ENCODE results near the gene BSG.

BSG gene

DNA sequence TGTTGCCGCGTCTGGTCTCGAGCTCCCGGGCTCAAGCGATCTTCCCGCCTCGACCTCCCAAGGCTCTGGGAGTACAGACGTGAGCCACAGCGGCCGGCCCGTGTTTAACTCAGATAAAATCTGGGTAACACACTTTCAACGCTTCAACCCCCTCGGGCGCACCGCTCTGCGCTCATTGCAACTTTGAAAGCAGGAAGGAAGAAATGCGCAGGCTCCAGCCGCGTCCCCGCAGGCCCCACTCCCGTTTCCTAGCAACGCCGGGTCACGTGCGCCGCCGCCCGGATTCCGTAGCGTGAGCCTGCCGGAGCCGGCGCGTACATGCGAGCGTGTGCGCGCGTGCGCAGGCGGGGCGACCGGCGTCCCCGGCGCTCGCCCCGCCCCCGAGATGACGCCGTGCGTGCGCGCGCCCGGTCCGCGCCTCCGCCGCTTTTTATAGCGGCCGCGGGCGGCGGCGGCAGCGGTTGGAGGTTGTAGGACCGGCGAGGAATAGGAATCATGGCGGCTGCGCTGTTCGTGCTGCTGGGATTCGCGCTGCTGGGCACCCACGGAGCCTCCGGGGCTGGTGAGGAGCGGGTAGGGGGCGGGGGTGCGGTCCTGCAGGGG is at the start of gene BSG:
Gene BSG, plus strand, starts transcription at position 457 of the 603 bp plus-strand sequence. Its CDS starts 39 bp downstream, at position 496.
- peak; percentile 98 for DNase-seq (ENCODE audit: insufficient read length, low spot score)
- peak; percentile 97 for FAIRE-seq

DNA sequence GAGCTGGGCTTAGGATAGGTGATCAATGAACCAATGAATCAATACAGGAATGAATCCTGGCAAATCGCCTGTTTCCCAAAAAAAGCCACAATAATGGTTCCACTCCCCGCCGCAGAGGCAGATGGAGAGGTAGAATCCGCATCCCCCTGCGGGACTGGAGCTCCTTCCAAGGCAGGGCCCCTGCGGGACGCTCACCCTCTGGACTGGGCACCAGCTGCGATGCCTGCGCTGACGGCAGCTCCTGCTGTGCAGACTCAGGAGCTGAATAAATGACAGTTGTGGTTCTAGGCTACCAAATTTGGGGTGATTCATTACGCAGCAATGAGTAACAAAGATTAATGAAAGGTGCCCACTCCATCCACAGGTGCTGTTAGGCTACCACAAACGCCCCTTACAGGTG is 49.7 kb upstream of the BSG start:
- DNase-seq (ENCODE audit: insufficient read length, low spot score) (no peak), FAIRE-seq (no peak)

DNA sequence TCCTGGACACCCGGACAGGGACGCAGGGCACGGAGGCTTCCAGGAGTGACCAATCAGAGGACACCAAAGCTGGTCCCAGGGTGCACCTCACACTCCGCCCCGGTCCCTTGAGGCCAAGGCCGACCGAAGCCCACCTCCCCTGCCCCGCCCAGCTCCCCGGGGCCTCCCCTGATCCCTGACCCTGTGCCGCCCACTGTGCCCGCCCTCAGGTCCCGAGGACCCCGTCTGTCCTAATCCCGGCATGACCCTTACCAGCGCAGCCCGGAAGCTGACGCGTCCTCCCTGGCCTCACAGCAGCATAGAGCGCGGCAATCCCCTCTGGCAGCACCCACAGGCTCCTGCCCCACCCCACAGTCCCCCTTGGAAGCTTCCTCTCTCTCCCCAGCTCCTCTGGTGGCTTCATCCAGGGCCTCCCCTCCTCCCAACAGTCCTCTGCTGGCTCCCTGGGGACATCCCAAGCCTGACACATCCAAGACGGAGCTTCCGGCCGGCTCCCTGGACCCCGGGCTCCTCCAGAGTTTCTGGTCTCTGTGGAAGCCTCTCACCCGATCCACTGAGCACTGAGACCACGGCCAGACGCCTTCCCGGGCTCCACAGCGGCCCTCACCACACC is 48.2 kb upstream of the BSG start:
- FAIRE-seq (no peak), DNase-seq (ENCODE audit: insufficient read length, low spot score) (no peak)

DNA sequence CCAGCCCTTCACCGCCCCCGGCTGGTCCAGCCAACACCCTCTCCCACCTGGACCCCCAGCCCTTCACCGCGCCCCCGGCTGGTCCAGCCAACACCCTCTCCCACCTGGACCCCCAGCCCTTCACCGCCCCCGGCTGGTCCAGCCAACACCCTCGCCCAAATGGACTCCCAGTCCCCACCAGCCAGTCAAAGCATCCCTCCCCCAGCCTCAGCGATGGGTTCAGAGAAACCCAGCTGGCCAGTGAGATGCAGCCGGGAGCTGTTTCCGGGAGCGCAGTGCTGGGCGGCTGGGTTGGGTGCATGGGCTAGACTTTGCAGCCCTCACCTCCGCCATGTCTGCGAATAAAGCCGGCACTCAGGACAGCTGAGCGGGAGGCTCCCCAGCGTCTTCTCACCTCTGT is 47.4 kb upstream of the BSG start:
- FAIRE-seq (no peak), DNase-seq (ENCODE audit: insufficient read length, low spot score) (no peak)

DNA sequence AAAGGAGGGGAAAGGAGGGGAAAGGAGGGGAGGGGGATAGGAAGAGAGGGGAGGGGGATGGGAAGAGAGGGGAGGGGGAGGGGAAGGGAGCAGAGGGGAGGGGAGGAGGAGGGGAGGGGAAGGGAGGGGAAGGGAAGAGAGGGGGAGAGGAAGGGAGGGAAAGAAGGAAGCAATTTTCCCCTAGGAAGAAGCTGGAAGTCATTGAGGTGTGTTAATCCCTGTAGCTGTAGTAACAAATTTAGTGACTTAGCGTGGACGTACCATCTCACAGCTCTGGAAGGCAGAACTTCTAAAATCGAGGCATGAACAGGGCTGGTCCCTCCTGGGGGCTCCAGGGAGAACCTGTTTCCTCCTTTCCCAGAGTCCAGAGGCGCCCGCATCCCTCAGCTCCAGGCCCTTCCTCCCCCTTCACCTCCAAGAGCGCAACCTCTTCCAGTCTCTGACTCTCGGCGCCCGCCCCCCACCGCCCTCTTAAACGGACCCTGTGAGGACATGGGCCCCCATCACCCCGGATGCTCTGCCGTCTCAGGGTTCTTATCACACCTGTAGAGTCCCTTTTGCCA is 46.5 kb upstream of the BSG start:
- FAIRE-seq, result no peak
- no peak for DNase-seq (ENCODE audit: insufficient read length, low spot score)

DNA sequence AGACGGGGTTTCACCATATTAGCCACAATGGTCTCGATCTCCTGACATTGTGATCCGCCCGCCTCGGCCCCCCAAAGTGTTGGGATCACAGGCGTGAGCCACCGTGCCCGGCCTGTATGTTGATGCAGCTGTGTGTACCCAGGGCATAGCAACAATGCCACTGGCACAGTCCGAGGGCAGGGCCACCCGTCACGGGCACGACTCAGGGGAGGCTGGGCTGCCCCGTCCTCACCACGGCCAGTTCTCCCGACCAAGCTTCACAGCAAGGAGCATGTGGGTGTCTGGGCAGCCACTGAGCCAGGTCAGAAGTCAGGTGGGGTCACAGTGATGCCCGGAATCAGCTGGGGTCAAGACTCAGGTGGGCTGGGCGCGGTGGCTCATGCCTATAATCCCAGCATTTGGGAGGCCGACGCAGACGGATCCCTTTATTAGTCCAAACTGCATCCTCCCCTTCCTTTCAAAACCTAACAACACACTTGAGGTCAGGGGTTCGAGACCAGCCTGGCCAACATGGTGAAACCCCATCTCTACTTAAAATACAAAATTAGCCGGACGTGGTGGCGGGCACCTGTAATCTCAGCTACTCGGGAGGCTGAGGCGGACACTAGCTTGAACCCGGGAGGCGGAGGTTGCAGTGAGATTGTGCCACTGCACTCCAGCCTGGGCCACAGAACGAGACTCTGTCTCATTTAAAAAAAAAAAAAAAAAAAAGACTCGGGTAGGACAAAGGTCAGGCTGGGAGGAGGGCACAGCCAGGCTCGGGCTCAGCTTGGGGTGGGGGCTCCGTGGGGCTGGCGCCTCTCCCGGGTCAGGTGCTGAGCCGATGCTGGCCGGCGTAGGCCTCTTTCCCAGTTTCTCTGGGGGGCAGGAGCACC is 42.0 kb upstream of the BSG start:
- FAIRE-seq (no peak), DNase-seq (ENCODE audit: insufficient read length, low spot score) (no peak)

DNA sequence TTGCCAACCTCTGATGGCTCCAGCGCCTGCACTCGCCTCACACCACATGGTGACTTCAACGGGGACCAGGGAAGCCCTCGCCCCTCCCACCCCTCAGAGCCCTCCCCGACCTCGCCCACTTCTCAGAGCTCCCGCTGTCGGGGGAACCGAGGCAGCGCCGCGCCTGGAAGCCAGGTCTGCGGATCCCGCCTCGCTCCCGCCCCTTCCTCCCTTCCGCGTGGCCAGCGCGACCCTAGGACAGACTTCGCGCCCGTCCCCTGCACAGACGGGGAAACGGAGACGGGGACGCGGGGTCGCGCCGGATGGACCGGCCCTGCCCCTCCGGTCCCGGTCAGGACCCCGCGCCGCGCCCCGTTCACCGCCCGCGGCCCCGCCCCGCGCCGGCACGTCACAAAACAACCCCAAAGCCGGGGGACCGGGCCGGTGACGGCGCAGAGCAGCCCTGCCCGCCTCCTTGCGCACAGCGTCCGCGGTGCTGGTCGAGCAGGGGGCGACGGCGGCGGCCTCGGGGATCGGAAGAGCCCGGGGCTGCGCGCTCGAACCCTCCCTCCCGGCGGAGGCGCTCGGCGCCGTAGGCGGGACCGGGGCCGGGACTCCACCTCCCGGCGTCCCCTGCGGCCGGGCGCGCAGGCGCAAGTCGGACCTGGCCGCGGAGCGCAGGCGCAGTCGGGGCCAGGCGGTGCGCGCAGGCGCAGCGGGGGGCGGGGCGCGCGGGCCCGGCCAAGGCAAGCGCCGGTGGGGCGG is 41.2 kb upstream of the BSG start:
- FAIRE-seq, result peak; percentile 86
- peak; percentile 100 for DNase-seq (ENCODE audit: insufficient read length, low spot score)

DNA sequence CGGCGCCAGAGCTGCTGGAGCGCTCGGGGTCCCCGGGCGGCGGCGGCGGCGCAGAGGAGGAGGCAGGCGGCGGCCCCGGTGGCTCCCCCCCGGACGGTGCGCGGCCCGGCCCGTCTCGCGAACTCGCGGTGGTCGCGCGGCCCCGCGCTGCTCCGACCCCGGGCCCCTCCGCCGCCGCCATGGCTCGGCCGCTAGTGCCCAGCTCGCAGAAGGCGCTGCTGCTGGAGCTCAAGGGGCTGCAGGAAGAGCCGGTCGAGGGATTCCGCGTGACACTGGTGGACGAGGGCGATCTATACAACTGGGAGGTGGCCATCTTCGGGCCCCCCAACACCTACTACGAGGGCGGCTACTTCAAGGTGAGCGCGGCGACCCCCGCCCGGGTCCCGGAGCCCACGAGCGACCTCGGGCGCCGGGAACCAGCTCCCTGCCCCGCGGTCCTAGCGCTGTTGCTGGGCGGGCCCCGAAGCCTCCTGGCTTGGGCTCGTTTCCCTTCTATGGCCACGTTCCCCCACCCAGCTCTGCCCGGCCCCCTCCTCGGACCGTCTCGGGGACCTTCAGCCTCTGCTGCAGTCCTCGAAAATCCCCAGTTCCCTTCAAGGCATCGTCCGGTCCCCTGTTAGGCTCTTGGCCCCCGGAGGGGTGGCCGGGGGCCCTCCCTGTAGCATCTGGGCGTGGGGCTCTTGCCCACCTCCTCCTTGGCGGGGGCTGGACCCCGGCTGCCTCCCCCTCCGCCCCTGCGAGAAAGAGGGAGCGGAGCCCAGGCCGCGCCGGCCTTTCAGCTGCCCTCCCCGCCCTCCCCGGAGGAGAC is 40.4 kb upstream of the BSG start, which contains the start of gene CDC34:
Gene CDC34, plus strand, starts transcription at position 8 of the 808 bp plus-strand sequence. Its CDS starts 172 bp downstream, at position 180.
- FAIRE-seq, result no peak
- DNase-seq (ENCODE audit: insufficient read length, low spot score), result peak; percentile 79

DNA sequence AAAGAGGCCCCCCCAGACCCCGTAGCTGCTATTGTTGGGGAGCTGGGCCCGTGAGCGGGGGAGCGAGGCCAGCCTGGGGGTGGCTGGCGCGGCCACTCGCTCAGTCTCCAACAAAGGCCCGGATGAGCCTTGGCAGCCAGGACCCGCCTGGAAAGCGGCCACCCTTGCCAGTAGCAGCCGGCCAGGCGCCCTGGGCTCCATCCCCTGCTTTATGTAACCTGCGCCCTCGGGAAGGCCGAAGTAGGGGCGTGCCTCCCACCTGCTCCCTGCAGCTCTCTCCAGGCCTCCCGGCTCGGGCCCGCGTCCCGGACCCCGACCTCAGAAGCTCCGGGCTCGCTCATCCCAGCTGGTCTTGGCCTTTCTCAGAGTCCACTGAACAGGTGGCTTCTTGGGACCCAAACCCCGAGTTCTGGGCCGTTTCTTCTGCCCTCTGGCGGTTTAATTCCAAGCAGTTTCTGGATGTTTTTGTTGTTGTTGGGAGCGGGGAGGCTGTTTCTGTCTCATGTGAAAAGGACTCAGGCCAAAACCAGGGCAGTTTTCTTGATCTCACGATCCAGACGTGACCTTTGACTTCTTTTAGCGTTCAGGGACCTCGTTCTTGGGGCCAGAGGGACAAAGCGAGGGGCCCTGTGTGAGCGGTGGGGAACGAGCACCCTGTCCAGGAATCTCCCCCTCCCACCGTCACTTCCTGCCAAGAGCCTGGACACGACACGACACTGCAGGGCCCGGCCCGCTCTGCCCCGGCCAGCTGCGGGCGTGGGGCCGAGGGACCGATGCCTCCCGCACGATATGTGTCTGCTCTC is 39.6 kb upstream of the BSG start:
- peak; percentile 52 for FAIRE-seq
- DNase-seq (ENCODE audit: insufficient read length, low spot score), result peak; percentile 63

DNA sequence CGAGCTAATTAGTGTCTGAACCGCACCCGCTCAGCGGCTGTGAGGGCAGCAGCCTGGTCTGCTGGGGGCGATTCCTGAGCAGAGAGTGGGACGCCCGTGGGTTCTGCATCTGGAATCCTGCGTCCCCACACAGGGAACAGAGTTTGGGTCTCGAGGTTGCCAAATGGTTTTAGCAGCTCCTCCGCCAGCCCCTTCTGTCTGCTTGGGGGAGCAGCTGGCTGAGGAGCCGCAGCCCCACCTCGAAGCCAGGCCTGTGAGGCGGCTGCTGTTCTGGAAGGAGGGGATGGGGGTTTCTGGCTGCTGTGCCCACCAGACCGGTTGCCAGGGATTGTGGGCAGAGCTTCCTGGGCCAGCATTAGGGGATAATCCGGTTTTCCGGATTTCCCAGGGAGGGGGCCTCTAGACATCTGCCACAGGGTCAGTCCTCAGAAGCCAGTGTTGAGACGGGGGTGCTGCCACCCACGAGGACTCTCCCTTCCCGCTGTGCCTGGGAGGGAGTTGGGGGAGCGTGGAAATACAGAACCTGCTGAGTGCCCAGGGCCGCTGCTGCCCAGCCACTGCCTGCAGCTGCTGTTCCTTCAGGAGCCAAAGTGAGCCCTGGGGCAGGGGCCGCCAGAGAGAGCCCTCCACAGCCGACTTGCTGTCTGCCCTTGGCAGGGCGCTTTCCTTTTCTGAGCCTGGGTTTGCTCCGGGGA is 38.9 kb upstream of the BSG start:
- no peak for FAIRE-seq

DNA sequence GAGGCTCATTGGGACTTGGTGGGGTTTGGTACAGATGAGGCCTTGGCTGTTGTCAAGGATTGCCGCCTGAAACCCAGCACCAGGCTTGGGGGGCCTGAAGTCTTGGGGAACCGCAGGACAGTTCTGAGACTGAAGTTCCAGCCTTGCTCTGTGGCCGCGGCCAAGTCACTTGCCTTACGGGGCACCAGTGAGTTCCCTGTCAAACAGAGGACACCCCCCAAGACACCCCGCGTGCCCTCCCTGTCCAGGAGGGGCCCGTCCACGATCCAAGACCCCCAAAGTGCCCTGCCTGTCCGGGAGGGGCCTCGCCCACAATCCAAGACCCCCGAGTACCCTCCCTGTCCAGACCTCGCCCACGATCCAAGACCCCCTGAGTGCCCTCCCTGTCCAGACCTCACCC is 38.3 kb upstream of the BSG start:
- FAIRE-seq, result no peak

More for the DNA sequence above, 38.9 kb upstream of the BSG start:
- DNase-seq (ENCODE audit: insufficient read length, low spot score), result no peak

DNA sequence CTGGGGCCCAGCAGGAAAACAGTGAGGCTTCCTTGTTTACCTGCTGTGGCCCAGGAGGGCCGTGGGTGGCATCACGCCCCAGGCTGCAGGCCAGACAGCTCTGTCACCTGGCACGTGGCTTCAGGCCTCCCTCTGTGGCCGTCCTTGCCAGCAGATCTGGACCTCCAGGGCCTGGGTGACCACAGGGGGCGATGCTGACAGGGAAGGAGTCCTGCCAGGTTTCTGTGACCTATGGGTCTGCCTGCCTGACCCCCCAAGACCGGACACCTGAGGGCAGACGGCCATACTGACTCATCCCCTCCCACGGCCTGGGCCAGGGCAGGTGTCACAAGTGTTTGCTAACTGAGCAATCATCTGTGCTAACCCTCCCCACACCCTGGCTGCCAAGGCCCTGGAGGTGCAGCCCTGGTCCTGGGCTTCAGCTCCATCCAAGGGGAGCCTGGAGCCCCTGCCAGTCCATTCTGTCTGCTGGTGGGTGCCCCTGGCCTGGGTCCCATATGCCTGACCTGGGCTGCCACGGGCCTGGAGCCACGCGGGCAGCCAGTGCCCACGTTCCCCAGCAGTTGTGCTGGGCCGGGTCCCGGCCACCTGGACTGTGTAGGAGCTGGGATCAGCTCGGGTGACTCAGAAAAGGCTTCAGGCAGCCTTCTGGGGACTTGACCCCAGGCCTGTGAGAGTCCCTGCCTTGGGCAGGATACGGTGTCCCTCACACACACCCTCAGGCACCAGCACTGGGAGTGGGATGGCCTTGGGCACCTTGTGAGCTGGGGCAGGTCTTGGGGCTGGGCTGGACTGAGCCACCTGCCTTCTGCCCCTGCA is 37.2 kb upstream of the BSG start:
- DNase-seq (ENCODE audit: insufficient read length, low spot score) (no peak), FAIRE-seq (no peak)

More for the DNA sequence above, 38.3 kb upstream of the BSG start:
- DNase-seq (ENCODE audit: insufficient read length, low spot score), result no peak

DNA sequence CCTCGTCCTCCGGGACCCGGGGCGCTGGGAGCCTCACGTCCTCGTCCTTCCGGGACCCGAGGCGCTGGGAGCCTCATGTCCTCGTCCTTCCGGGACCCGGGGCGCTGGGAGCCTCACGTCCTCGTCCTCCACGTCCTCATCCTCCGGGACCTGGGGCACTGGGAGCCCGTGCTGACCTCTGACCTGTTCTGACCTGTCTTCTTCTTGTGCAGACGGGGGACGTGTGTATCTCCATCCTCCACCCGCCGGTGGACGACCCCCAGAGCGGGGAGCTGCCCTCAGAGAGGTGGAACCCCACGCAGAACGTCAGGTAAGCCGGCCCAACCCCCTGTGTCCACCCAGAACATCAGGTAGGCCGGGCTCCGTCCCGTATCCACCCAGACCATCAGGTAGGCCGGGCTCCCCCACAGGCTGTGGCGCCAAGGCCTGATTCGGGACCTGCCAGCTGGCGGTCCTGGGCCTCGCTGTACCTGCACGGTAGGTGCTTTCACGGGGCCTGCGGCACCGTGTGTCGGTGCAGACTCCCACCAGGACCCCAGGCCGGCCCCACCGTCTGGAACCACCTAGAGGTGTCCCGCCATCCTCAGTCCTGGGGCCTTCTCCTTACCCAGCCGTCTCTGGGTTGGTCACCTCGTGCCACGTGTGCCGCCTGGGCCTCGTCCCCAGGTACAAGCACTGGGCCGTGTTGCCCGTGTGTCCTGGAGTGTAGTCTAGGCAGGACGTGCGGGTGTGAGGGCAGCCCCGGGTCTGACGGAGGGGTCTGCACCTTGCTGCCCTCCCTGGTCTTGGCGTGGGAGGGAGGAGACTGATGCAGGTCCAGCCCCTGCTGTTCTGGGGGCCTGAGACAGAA is 36.1 kb upstream of the BSG start:
- no peak for DNase-seq (ENCODE audit: insufficient read length, low spot score)
- no peak for FAIRE-seq

DNA sequence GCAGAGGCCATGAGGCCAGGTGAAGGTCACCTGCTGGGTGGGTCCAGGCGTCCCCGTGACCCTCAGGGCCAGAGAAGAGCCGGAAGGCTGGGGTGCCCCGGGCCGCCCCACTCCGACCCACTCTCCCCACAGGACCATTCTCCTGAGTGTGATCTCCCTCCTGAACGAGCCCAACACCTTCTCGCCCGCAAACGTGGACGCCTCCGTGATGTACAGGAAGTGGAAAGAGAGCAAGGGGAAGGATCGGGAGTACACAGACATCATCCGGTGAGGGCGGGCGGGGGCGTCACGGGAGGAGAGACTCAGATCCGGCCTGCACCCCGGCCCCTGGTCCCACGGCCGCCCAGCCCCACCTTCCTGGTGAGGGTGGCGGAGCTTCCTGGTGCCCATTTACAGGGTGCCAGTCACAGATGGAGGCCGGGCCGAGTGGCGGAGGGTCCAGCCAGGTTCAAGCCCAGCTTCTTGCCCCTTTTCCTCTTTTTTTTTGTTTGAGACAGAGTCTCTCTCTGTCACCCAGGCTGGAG is 35.5 kb upstream of the BSG start:
- no peak for DNase-seq (ENCODE audit: insufficient read length, low spot score)
- no peak for FAIRE-seq

DNA sequence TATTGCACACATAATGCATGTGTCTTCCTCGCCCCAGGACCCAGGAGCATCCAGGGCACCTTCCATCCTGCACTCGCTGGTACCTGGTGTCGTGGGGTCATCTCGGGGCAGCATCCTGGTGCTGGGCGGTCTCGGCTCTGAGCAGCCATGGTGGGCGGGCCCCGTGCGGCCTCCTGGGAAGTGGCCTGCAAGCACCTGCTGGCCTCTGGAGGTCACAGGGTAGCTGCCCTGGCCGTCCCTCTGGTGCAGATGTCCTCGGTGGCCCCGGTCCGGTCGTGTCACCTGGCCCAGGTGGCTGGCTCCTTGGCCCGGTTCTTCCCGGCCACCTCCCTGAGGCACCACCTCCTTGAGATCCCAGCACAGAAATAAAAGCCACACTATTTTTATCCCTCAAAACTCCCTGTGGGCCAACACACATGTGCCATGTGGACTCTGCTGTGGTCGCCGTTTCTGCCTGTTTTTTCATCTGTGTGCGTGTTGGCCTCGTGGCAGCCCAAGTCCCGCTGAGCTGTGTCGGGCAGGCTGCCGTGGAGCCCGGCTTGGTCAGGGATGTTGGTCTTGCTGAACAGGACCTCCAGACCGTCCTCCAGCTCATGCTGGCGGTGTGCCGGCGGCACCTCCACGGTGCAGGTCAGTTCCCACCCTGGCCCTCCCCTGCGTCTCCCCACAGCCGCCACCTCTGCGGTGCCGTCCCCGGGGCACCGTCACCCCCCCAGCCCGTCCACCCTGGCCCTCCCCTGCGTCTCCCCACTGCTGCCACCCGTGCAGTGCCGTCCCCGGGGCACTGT is 33.6 kb upstream of the BSG start:
- DNase-seq (ENCODE audit: insufficient read length, low spot score) (no peak), FAIRE-seq (no peak)
